Astrocyte of the spinal cord (primary cell): ENCODE results near the gene PCDHA5.

Experiments
- DNase-seq: peaks from one replicate; pipeline ENCODE4 v3.0.0; 2011; ENCODE audit warnings: low read depth, low spot score
- H3K4me3 ChIP-seq: 2 replicates; pipeline ENCODE4 v1.5.1; 2011; ENCODE audit warnings: low read depth, mild to moderate bottlenecking, low read length, moderate library complexity
- in situ Hi-C: cut with HindIII; loops from 2 replicates; pipeline ENCODE4 v1.10.0; 2017; ENCODE audit warnings: low sequenced_read_pairs
- TF ChIP-seq, protein P1 (sequence below): IDR thresholded peaks from 2 replicates; pipeline ENCODE4 v1.5.1; 2012; ENCODE audit warnings: low read depth, mild to moderate bottlenecking, low read length, inconsistent platforms

PCDHA5 gene

GRCh38 chr5:140862441-140863295, 41.3 kb downstream of the PCDHA5 start:
- in situ Hi-C loops, result no loop called here
- no peak for DNase-seq
- TF ChIP-seq, protein P1, sequence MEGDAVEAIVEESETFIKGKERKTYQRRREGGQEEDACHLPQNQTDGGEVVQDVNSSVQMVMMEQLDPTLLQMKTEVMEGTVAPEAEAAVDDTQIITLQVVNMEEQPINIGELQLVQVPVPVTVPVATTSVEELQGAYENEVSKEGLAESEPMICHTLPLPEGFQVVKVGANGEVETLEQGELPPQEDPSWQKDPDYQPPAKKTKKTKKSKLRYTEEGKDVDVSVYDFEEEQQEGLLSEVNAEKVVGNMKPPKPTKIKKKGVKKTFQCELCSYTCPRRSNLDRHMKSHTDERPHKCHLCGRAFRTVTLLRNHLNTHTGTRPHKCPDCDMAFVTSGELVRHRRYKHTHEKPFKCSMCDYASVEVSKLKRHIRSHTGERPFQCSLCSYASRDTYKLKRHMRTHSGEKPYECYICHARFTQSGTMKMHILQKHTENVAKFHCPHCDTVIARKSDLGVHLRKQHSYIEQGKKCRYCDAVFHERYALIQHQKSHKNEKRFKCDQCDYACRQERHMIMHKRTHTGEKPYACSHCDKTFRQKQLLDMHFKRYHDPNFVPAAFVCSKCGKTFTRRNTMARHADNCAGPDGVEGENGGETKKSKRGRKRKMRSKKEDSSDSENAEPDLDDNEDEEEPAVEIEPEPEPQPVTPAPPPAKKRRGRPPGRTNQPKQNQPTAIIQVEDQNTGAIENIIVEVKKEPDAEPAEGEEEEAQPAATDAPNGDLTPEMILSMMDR, result no peak
- no peak overlapping the region for H3K4me3 ChIP-seq

GRCh38 chr5:140868721-140869554, 47.5 kb downstream of the PCDHA5 start, which contains the start of gene PCDHA11:
Gene PCDHA11 (plus strand): TSS chr5:140868957. CDS start chr5:140869104, 147 bp downstream.
- TF ChIP-seq, protein P1, result no peak
- H3K4me3 ChIP-seq, result no peak within 1 kb of the TSS
- no peak for DNase-seq
- in situ Hi-C loops, result no loop called here

DNA sequence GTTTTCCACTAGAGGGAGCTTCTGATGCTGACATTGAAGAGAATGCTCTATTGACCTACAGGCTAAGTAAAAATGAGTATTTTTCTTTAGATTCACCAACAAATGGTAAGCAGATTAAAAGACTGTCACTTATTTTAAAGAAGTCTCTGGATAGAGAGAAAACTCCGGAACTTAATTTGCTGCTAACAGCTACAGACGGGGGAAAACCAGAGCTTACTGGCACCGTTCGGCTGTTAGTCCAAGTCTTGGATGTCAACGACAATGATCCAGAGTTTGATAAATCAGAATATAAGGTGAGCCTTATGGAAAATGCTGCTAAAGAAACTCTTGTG, 48.1 kb downstream of the PCDHA5 start:
- TF ChIP-seq, protein P1, result no peak
- DNase-seq, result no peak
- no peak overlapping the region for H3K4me3 ChIP-seq
- in situ Hi-C loops, result no loop called here

GRCh38 chr5:140870221-140871201, 49.1 kb downstream of the PCDHA5 start:
- no peak for DNase-seq
- in situ Hi-C loops, result no loop called here
- no peak overlapping the region for H3K4me3 ChIP-seq
- TF ChIP-seq, protein P1, result no peak
